Prostate gland (tissue), 2 donors: ENCODE results near the gene AMTN. TPM values are rescaled to one million over a fixed set of nuclear protein-coding genes. Genes with fewer than 3 reads are reported as not detected.
"Not testable (repeated sequence)": the region's sequence is repeated elsewhere in the genome, so short reads cannot be mapped to it uniquely, and the experiment has no call there.

ENCODE experiments used
- DNase-seq: peaks from one replicate; pipeline ENCODE4 v3.0.0-alpha.2; 2019; ENCODE audit warnings: low spot score
- H3K27ac ChIP-seq, 2 donors: fragments of 200-600 bp; sonication (generic); 2 replicates each; pipeline ENCODE4 v1.5.1; 2017 to 2019
- H3K27me3 ChIP-seq: fragments of 200-600 bp; sonication (generic); replicated peaks from 2 replicates; pipeline ENCODE4 v1.5.1; 2019; ENCODE audit not compliant: insufficient read depth
- H3K36me3 ChIP-seq, 2 donors: fragments of 200-600 bp; sonication (generic); 1 replicate in 1 of 2; 2 replicates in 1 of 2; pipeline versions ENCODE4 v1.5.1 to v1.8.1; 2017 to 2019
- H3K4me1 ChIP-seq: fragments of 200-600 bp; sonication (generic); replicated peaks from 2 replicates; pipeline ENCODE4 v1.5.1; 2019
- H3K4me3 ChIP-seq, 2 donors: fragments of 200-600 bp; sonication (generic); 2 replicates each; pipeline ENCODE4 v1.5.1; 2017 to 2019
- H3K9me3 ChIP-seq: fragments of 200-600 bp; sonication (generic); 2 replicates; pipeline ENCODE4 v1.5.1; 2017
- CTCF ChIP-seq, 4 experiments: fragments of 200-600 bp in 2 of 4; fragments of 450-650 bp in 2 of 4; sonication (generic) in 2 of 4; IDR thresholded peaks; 1 replicate in 3 of 4; 2 replicates in 1 of 4; pipeline ENCODE4 v1.5.1; 2016 to 2019; ENCODE audit warnings: antibody characterized with exemption in 4 of 4, mild to moderate bottlenecking in 2 of 4, moderate library complexity in 2 of 4
- POLR2A ChIP-seq: fragments of 450-650 bp; IDR thresholded peaks from one replicate; pipeline ENCODE4 v1.6.1; 2016; ENCODE audit warnings: antibody characterized with exemption, mild to moderate bottlenecking
- POLR2AphosphoS5 ChIP-seq: sonication (generic); formaldehyde crosslinking; IDR thresholded peaks from one replicate; pipeline ENCODE4 v1.6.1; 2017; ENCODE audit warnings: antibody characterized with exemption
- WGBS: methylation state at CpG from one replicate; pipeline ENCODE4 v1.1.5; 2018; 5-methylcytosine and 5-hydroxymethylcytosine counted together
- intact Hi-C: fragments of 100-400 bp; cut with DNase I; formaldehyde crosslinking; loops from one replicate; pipeline ENCODE4 v1.14.2; 2022
- total RNA-seq, 2 donors: library from RNA; depleted of rRNA; stranded (reverse); fragments of >200 nt; gene quantifications; one replicate each; pipeline ENCODE4 v1.1.0, GENCODE V29; 2016

AMTN gene
- total RNA-seq, 2 donors from 2014 or later, result 10.1 TPM; not detected in 1

DNA sequence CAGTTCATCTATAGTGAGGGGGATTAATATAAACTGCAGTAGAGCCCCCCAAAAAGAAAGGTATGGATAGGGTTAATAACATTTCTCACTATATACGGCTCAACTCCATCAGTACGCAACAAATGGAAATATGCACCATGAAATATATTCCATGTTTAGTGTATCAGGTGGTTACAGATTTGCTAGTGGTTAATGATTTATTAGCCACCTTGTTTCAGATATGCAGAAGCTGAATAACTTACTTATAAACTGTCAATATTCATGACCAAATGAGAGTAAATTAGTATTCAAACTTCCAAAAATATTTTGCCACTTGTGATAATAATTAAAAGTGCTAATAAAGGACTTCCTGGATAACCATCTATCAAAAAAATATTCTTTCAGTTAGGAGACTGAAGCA lies 14.8 kb downstream of the AMTN start:
- Histone ChIP-seq H3K4me1 (no peaks in the 10 kb centered on the region), H3K27ac (no peak overlapping the region), H3K36me3 (no peaks in the 10 kb centered on the region), H3K9me3 (no peaks in the 10 kb centered on the region), H3K4me3 (no peak overlapping the region), H3K27me3 (no peaks in the 10 kb centered on the region)
- no peak for TF ChIP-seq CTCF (IDR thresholded peaks at IDR 0.05)
- no peak for TF ChIP-seq POLR2AphosphoS5
- WGBS, result 78% methylated on average over 2 of the region's 2 CpGs
- no peak for DNase-seq
- intact Hi-C loops, result no loop called here

DNA sequence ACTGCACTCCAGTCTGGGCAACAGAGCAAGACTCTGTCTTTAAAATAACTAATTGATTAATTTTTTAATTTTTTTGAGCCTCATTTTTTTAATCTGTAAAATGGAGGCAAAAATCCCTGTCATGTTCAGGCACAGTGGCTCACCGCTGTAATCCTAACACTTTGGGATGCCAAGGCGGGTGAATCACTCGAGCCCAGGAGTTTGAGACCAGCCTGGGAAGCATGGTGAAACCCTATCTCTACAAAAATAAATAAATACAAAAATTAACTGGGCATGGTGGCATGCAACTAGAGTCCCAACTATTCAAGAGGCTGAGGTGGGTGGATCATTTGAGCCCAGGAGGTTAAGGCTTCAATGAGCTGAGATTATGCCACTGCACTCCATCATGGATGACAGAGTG lies 15.4 kb downstream of the AMTN start:
- no peaks in the 10 kb centered on the region for H3K27me3 ChIP-seq
- no peaks in the 10 kb centered on the region for H3K36me3 ChIP-seq
- H3K9me3 ChIP-seq, result no peaks in the 10 kb centered on the region
- WGBS, result 96% methylated on average over 3 of the region's 3 CpGs
- no peak for DNase-seq
- H3K4me1 ChIP-seq, result no peaks in the 10 kb centered on the region
- intact Hi-C loops, result no loop called here
- no peak overlapping the region for H3K4me3 ChIP-seq
- no peak for TF ChIP-seq CTCF (IDR thresholded peaks at IDR 0.05)
- TF ChIP-seq POLR2A, result no peak
- TF ChIP-seq POLR2AphosphoS5, result no peak
- H3K27ac ChIP-seq, result no peak overlapping the region

DNA sequence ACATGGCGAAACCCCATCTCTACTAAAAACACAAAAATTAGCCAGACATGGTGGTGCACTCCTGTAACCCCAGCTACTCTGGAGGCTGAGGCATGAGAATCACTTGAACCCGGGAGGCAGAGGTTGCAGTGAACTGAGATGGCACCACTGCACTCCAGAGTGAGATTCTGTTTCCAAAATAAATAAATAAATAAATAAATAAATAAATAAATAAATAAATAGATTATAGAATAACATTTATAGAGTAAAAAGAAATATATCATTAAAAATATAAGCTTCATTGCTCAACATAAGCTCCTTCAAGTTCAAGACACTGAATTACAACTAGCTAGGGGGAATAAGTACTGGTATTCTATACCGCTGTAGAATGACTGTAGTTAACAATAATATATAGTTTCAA lies 16.5 kb downstream of the AMTN start:
- H3K9me3 ChIP-seq, H3K27me3 ChIP-seq, intact Hi-C loops, H3K36me3 ChIP-seq, DNase-seq, H3K27ac ChIP-seq, H3K4me3 ChIP-seq, H3K4me1 ChIP-seq: not testable (repeated sequence)
- 93% methylated on average over 3 of the region's 3 CpGs for WGBS

GRCh38 chr4:70538869-70539268 lies 20.5 kb downstream of the AMTN start:
- TF ChIP-seq POLR2A, result no peak
- no peak for TF ChIP-seq POLR2AphosphoS5
- TF ChIP-seq CTCF (IDR thresholded peaks at IDR 0.05), result no peak
- no peak for DNase-seq
- Histone ChIP-seq H3K4me3 (no peak overlapping the region), H3K27ac (no peak overlapping the region), H3K9me3 (no peaks in the 10 kb centered on the region), H3K27me3 (no peaks in the 10 kb centered on the region), H3K36me3 (no peaks in the 10 kb centered on the region), H3K4me1 (no peaks in the 10 kb centered on the region)
- intact Hi-C loops, result no loop called here

DNA sequence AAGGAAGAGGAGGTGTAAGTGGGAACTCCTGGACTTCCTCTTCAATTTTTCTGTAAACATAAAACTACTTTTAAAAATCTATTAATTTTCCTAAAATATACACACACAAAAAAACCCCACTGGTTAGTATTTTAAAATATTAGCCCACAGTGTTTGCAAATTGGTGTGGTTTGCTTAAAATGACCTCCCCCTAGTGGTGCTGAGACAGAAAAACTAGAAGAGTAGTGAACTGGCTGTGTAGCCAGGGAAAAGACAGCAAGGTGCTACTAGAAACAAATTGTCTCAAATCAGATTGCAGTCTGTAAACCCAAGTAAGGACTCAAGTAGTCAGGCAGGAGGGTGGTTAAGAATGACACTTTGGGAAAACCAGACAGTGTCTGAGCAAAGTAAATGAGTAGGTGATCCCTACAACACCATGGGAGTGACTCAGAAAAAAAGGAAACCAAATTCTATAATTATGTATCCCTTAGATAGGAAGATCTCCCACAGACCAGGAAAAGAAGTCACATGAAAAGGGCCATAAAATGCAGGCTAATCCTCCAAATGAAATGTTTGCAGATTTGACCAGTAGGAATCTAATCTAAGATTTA lies 26.0 kb downstream of the AMTN start:
- no peaks in the 10 kb centered on the region for H3K9me3 ChIP-seq
- no peaks in the 10 kb centered on the region for H3K36me3 ChIP-seq
- no peak overlapping the region for H3K27ac ChIP-seq
- DNase-seq, result no peak
- H3K4me1 ChIP-seq, result no peaks in the 10 kb centered on the region
- no peak overlapping the region for H3K4me3 ChIP-seq
- H3K27me3 ChIP-seq, result no peaks in the 10 kb centered on the region
- intact Hi-C loops, result no loop called here
- TF ChIP-seq POLR2A (no peak), CTCF (IDR thresholded peaks at IDR 0.05) (peak in 3 of 4 experiments; percentile 22 to 41 (median 35)), POLR2AphosphoS5 (no peak)
